Glomerular visceral epithelial cell (primary cell): ENCODE data around the gene MYOM3.
"Not testable (repeated sequence)": the region's sequence is repeated elsewhere in the genome, so short reads cannot be mapped to it uniquely, and the experiment has no call there.

Experiments used
- DNase-seq: peaks from one replicate; pipeline ENCODE4 v3.0.0-alpha.2; 2016; ENCODE audit errors: extremely low spot score

The MYOM3 gene

GRCh38 chr1:24074196-24074595, 37.7 kb downstream of the MYOM3 start:
- no peak for DNase-seq

GRCh38 chr1:24071941-24072340, 40.0 kb downstream of the MYOM3 start:
- no peak for DNase-seq

GRCh38 chr1:24070821-24071393, 41.0 kb downstream of the MYOM3 start:
- DNase-seq = peak; percentile 80

GRCh38 chr1:24069817-24070216, 42.1 kb downstream of the MYOM3 start:
- no peak for DNase-seq

- DNase-seq = no peak
These were observed 44.0 kb downstream of the MYOM3 start for GRCh38 chr1:24067978-24068377.

- DNase-seq = no peak
These were observed 46.6 kb downstream of the MYOM3 start for GRCh38 chr1:24065304-24065703.

- no peak for DNase-seq
These were observed 49.7 kb downstream of the MYOM3 start for GRCh38 chr1:24062221-24062620.

- DNase-seq = no peak
These were observed 51.5 kb downstream of the MYOM3 start for GRCh38 chr1:24060482-24060881.

- no peak for DNase-seq
These were observed 53.1 kb downstream of the MYOM3 start for GRCh38 chr1:24058671-24059455.

GRCh38 chr1:24057171-24057570, 54.8 kb downstream of the MYOM3 start:
- no peak for DNase-seq

- DNase-seq = no peak
These were observed 56.3 kb downstream of the MYOM3 start for GRCh38 chr1:24055681-24056080.

GRCh38 chr1:24052220-24052619, 59.7 kb downstream of the MYOM3 start:
- no peak for DNase-seq

- no peak for DNase-seq
These were observed 60.6 kb downstream of the MYOM3 start for GRCh38 chr1:24051206-24051945.

GRCh38 chr1:24049733-24050132, 62.2 kb downstream of the MYOM3 start:
- no peak for DNase-seq

- DNase-seq = not testable (repeated sequence)
These were observed 63.0 kb downstream of the MYOM3 start for GRCh38 chr1:24048894-24049293.

- peak; percentile 30 for DNase-seq
These were observed 63.6 kb downstream of the MYOM3 start for GRCh38 chr1:24048205-24048869.

- DNase-seq = peak; percentile 24
These were observed 64.8 kb downstream of the MYOM3 start for GRCh38 chr1:24047110-24047477.

GRCh38 chr1:24045771-24046170, 66.2 kb downstream of the MYOM3 start:
- DNase-seq = no peak

GRCh38 chr1:24044672-24045071, 67.3 kb downstream of the MYOM3 start:
- DNase-seq = not testable (repeated sequence)

GRCh38 chr1:24043345-24044032, 68.4 kb downstream of the MYOM3 start:
- DNase-seq = no peak

- no peak for DNase-seq
These were observed 69.6 kb downstream of the MYOM3 start for GRCh38 chr1:24042315-24042714.

- DNase-seq = no peak
These were observed 75.8 kb downstream of the MYOM3 start for GRCh38 chr1:24036088-24036487.
